Measurements from ENCODE around the gene FDX2. TPM values are rescaled to one million over a fixed set of nuclear protein-coding genes. Genes with fewer than 3 reads are reported as not detected.
"Not testable (repeated sequence)": the region's sequence is repeated elsewhere in the genome, so short reads cannot be mapped to it uniquely, and the experiment has no call there.

Gene FDX2
- polyA plus RNA-seq, 4 donors, result 18.6 to 25.9 (median 20.7) TPM

GRCh38 chr19:10286803-10287737, 28.7 kb downstream of the FDX2 start, which contains the start of gene ICAM4:
TSS of gene ICAM4 (plus strand) at chr19:10286955. CDS start at chr19:10287013, 58 bp downstream.
- peak in 2 of 4 donors; percentile 68 to 79 for DNase-seq (ENCODE audit: low read depth in 4 of 4, low spot score in 3 of 4)

DNA sequence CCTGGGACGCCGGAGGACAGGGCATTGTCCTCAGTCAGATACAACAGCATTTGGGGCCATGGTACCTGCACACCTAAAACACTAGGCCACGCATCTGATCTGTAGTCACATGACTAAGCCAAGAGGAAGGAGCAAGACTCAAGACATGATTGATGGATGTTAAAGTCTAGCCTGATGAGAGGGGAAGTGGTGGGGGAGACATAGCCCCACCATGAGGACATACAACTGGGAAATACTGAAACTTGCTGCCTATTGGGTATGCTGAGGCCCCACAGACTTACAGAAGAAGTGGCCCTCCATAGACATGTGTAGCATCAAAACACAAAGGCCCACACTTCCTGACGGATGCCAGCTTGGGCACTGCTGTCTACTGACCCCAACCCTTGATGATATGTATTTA, 30.4 kb downstream of the FDX2 start:
- no peak for DNase-seq (ENCODE audit: low read depth in 4 of 4, low spot score in 3 of 4)

GRCh38 chr19:10284960-10285278, 30.9 kb downstream of the FDX2 start:
- no peak for DNase-seq (ENCODE audit: low read depth in 4 of 4, low spot score in 3 of 4)

GRCh38 chr19:10284065-10284959, 31.5 kb downstream of the FDX2 start:
- DNase-seq (ENCODE audit: low read depth in 4 of 4, low spot score in 3 of 4), result no peak

DNA sequence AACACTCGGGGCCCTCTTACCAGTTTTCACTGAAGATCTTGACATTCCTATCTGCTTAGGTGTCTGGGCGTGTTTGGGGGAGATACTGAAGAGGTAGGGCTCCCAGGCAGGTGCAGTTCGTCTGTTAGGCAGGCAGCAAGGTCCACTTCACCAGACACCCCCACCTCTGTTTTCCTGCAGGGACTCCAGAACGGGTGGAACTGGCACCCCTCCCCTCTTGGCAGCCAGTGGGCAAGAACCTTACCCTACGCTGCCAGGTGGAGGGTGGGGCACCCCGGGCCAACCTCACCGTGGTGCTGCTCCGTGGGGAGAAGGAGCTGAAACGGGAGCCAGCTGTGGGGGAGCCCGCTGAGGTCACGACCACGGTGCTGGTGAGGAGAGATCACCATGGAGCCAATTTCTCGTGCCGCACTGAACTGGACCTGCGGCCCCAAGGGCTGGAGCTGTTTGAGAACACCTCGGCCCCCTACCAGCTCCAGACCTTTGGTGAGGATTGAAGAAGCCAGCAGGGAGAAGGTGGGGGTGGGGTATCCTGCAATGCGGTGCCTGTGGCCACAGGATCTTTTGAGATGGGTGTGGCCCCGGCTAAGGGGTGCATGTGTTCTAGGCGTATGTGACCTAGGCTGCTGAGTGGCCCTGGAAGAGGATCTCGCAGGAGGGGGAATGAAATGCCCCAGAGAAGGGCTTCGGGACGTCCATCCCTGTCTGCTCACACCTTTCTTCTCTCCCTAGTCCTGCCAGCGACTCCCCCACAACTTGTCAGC, 32.3 kb downstream of the FDX2 start:
- DNase-seq (ENCODE audit: low read depth in 4 of 4, low spot score in 3 of 4), result no peak

DNA sequence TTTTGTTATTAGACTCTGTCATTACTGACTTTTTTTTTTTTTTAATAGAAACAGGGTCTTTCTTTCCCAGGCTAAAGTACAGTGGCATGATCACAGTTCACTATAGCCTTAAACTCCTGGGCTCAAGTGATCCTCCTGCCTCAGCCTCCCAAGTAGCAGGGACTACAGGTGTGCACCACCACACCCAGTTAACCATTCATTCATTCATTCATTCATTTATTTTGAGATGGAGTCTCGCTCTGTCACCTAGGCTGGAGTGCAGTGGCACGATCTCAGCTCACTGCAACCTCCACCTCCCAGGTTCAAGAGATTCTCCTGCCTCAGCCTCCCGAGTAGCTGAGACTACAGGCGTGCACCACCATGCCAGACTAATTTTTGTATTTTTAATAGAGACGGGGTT, 33.8 kb downstream of the FDX2 start:
- not testable (repeated sequence) for DNase-seq (ENCODE audit: low read depth in 4 of 4, low spot score in 3 of 4)

DNA sequence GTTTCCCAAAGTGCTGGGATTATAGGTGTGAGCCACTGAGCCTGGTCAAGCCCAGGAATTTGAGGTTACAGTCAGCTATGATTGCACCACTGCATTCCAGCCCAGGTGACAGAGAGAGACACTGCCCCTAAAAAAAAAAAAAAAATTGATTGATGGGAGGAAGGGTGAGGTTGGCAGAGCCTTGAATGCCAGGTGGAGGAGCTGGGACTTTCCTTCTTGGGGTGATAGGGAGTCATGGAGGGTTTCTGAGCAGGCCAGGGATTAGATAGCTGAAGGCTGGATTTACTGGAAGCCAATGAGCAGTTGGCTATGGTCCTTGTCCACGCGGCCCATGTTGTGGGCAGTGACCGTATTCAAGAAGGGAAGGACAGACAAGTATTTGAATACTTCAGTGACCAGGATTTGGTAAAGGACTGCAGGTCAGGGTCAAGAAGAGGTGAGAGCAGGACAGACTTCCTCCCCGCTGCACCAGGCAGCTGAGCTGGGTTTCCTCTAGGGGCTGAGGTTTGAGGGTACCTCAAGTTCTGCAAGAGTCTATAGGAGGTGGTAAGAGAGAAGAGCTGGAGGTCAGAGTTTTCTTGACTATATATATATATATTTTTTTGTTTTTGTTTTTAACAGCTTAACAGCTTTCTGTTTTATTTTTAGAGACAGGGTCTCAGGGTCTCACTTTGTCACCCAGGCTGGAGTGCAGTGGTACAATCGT, 35.9 kb downstream of the FDX2 start:
- DNase-seq (ENCODE audit: low read depth in 4 of 4, low spot score in 3 of 4), result no peak

DNA sequence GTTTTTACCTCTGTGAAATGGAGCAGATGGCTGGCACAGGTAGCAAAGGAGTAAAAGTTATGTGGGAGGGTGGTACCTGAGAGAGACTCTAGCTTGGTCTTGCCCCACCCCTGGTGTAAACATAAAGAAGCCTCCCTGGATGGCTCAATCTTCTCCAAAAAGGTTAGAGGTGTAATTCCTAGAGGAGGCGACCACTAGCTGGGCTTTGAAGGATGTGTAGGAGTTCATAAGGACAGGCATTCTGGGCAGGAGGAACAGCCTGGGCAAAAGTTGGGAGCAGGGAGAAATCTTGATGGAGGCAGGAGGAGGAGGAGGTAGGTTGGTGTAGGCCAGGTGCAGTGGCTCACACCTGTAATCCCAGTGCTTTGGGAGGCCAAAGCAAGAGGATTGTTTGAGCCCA, 36.9 kb downstream of the FDX2 start:
- DNase-seq (ENCODE audit: low read depth in 4 of 4, low spot score in 3 of 4), result no peak

DNA sequence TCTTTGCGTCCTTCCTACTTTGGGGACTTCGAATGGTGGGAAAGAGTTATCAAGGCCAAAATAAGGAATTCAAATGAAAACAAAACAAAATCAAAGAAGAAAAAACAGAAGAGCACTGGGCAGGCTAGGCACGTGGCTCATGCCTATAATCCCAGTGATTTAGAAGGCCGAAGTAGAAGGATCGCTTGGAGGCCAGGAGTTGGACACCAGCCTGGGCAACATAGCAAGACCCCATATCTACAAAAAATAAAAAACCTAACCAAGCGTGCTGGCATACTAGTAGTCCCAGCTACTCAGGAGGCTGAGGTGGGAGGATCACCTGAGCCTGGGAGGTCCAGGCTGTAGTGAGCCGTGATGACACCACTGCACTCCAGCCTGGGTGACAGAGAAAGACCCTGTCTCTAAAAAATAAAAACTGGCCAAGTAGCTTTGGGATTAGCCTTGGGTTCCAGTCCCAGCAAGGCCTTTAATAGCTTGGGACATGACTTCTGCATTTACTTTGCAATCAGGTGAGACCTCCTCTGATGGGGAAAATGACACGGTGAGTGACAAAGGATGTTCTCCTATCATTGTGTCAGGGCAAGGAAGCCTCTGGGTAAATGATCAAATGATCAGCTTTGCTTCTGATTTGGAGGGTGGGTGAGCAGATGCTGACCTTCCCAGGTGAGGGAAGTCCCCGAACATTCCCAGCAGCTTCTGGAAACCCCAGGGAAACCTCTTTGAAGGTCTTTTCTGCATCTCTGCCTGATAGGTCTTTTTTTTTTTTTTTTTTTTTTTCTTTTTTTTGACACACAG, 37.8 kb downstream of the FDX2 start:
- no peak for DNase-seq (ENCODE audit: low read depth in 4 of 4, low spot score in 3 of 4)

GRCh38 chr19:10274589-10274988, 41.2 kb downstream of the FDX2 start:
- no peak for DNase-seq (ENCODE audit: low read depth in 4 of 4, low spot score in 3 of 4)

DNA sequence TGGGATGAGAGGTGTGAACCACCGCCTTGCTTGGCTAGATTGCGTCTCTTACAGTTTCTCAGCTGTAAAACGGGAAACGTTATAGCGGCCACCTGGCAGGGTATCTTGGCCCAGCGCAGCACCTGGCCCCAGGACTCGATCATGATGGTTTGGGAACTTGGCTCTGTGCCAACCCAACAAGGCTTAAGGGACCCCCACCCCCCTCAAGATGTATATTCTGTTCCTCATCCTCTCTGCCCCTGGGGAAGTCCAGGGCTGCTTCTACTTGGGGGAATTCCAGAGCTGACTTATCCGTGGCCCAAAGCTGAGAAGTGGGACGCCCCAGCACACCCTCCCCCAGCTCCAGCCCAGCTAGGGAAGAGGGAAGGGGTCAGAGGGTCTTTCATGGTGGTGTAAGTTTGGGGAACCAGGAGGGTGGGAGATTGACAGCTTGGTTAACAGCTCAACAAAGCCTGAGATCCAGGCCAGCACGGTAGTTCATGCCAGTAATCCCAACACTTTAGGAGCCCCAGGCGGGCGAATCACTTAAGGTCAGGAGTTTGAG, 44.2 kb downstream of the FDX2 start:
- no peak for DNase-seq (ENCODE audit: low read depth in 4 of 4, low spot score in 3 of 4)

GRCh38 chr19:10270616-10271394, 45.0 kb downstream of the FDX2 start, which contains the start of gene ICAM1:
TSS of gene ICAM1 (plus strand) at chr19:10271120. CDS start at chr19:10271160, 40 bp downstream.
- no peak for DNase-seq (ENCODE audit: low read depth in 4 of 4, low spot score in 3 of 4)

DNA sequence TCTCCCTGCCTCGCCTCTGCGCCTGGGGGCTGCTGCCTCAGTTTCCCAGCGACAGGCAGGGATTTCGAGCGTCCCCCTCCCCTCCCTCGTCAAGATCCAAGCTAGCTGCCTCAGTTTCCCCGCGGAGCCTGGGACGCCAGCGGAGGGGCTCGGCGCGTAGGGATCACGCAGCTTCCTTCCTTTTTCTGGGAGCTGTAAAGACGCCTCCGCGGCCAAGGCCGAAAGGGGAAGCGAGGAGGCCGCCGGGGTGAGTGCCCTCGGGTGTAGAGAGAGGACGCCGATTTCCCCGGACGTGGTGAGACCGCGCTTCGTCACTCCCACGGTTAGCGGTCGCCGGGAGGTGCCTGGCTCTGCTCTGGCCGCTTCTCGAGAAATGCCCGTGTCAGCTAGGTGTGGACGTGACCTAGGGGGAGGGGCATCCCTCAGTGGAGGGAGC, 45.6 kb downstream of the FDX2 start:
- DNase-seq (ENCODE audit: low read depth in 4 of 4, low spot score in 3 of 4), result no peak

DNA sequence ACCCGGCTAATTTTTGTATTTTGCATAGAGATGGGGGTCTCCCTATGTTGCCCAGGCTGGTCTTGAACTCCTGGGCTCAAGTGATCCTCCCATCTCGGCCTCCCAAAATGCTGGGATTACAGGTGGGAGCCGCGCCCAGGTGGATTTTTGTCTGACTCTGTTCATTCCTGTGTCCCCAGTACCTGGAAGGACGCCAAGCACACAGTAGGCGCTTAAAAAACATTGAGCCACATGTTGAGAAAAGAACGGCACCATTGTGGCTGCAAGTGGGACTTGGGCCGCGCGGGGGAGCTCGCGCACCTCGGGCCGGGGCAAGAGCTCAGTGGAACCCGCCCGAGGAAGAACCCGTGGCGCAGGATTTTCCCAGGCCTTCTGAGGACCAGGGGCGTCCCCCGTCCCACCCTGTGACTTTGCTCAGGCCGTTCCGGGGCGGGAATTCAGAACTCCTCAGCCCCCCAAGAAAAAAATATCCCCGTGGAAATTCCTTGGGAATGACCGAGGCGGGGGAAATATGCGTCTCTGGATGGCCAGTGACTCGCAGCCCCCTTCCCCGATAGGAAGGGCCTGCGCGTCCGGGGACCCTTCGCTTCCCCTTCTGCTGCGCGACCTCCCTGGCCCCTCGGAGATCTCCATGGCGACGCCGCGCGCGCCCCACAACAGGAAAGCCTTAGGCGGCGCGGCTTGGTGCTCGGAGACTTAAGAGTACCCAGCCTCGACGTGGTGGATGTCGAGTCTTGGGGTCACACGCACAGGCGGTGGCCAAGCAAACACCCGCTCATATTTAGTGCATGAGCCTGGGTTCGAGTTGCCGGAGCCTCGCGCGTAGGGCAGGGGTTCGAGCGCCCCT, 46.3 kb downstream of the FDX2 start:
- peak in 1 of 4 donors; percentile 58 for DNase-seq (ENCODE audit: low read depth in 4 of 4, low spot score in 3 of 4)

GRCh38 chr19:10268071-10268470, 47.7 kb downstream of the FDX2 start:
- no peak for DNase-seq (ENCODE audit: low read depth in 4 of 4, low spot score in 3 of 4)

DNA sequence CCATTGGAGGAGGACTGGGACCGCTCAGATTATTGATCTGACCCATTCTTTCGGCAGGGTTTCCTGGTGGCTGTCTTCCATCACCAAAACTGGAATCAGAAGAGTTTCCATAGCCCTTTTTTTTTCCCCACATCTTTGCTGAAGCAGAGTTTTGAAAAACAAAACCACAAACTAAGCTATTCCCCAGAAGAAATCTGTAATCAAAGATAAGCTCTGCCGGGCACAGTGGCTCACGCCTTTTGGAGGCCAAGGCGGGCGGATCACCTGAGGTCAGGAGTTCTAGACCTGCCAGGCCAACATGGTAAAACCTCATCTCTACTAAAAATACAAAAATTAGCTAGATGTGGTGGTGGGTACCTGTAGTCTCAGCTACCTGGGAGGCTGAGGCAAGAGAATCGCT, 49.1 kb downstream of the FDX2 start:
- DNase-seq (ENCODE audit: low read depth in 4 of 4, low spot score in 3 of 4), result no peak

- no peak for DNase-seq (ENCODE audit: low read depth in 4 of 4, low spot score in 3 of 4)
These were observed 53.0 kb downstream of the FDX2 start for GRCh38 chr19:10262771-10263170.
